K562 (cell line): ENCODE results near the gene MMUT. TPM values are rescaled to one million over a fixed set of nuclear protein-coding genes. Genes with fewer than 3 reads are reported as not detected.

Experiments used
- BRD4 ChIP-seq: fragments of 200-600 bp; sonication (generic); IDR thresholded peaks from 2 replicates; pipeline ENCODE4 v1.6.1; 2017; ENCODE audit warnings: inconsistent platforms
- ETV5 ChIP-seq: sonication (generic); formaldehyde crosslinking; IDR thresholded peaks from 2 replicates; pipeline ENCODE4 v1.4.0; 2020; ENCODE audit warnings: low read depth, mild to moderate bottlenecking, missing genetic modification reagents
- ETV6 ChIP-seq, 3 experiments: fragments of 150-350 bp in 1 of 3; sonication (generic) in 1 of 3; formaldehyde crosslinking in 1 of 3; IDR thresholded peaks; 2 replicates each; pipeline versions ENCODE4 v1.6.1 to v1.8.0; 2014 to 2022; ENCODE audit warnings: borderline replicate concordance in 2 of 3, low read depth in 2 of 3, antibody characterized with exemption in 1 of 3, low read length in 1 of 3, mild to moderate bottlenecking in 1 of 3, missing genetic modification reagents in 1 of 3
- FOS ChIP-seq: IDR thresholded peaks from 3 replicates; pipeline ENCODE4 v1.6.1; 2011; ENCODE audit not compliant: insufficient read length; ENCODE audit errors: extremely low read depth
- FOXP1 ChIP-seq: sonication (generic); formaldehyde crosslinking; IDR thresholded peaks from 2 replicates; pipeline ENCODE4 v1.8.0; 2022; ENCODE audit warnings: mild to moderate bottlenecking, missing genetic modification reagents
- GABPA ChIP-seq: fragments of 200-800 bp; sonication (Bioruptor generic); conservative IDR thresholded peaks from 2 replicates; pipeline ENCODE4 v1.6.1; 2016; ENCODE audit warnings: low read depth, missing genetic modification characterization, missing compliant biosample characterization
- HDAC2 ChIP-seq: fragments of 450-650 bp; IDR thresholded peaks from 2 replicates; pipeline ENCODE4 v1.6.1; 2016; ENCODE audit warnings: mild to moderate bottlenecking
- HMGN3 ChIP-seq: IDR thresholded peaks from 2 replicates; pipeline ENCODE4 v1.6.1; 2011; ENCODE audit warnings: borderline replicate concordance, low read depth, mild to moderate bottlenecking, mixed read lengths, low read length; ENCODE audit not compliant: insufficient read length; ENCODE audit errors: extremely low read depth
- HNRNPH1 ChIP-seq: fragments of 200-400 bp; formaldehyde crosslinking; optimal IDR thresholded peaks from 2 replicates; pipeline ENCODE3; 2017; ENCODE audit warnings: low read depth, mild to moderate bottlenecking, low read length, moderate library complexity
- MAFK ChIP-seq: IDR thresholded peaks from 2 replicates; pipeline ENCODE4 v1.6.1; 2011; ENCODE audit warnings: low read length, improper control_type of control experiment
- NFATC3 ChIP-seq: fragments of 450-650 bp; IDR thresholded peaks from 2 replicates; pipeline ENCODE4 v1.6.1; 2017; ENCODE audit warnings: mild to moderate bottlenecking
- PHB ChIP-seq: fragments of 250-450 bp; sonication (Bioruptor Pico); IDR thresholded peaks from 2 replicates; pipeline ENCODE4 v1.5.0; 2021
- PHF8 ChIP-seq: fragments of 200-600 bp; sonication (generic); IDR thresholded peaks from 2 replicates; pipeline ENCODE4 v1.6.1; 2012; ENCODE audit warnings: mixed run types, mild to moderate bottlenecking, inconsistent platforms, low read length, moderate library complexity, borderline replicate concordance
- RNF2 ChIP-seq: sonication (generic); IDR thresholded peaks from 2 replicates; pipeline ENCODE4 v1.6.1; 2016
- STAG1 ChIP-seq: sonication (generic); formaldehyde crosslinking; IDR thresholded peaks from 2 replicates; pipeline ENCODE4 v1.5.0; 2020; ENCODE audit warnings: missing genetic modification reagents, borderline replicate concordance
- ZC3H11A ChIP-seq: IDR thresholded peaks from 2 replicates; pipeline ENCODE4 v1.6.1; 2012; ENCODE audit warnings: low read depth, low read length, improper control_type of control experiment
- ZNF121 ChIP-seq: sonication (generic); formaldehyde crosslinking; conservative IDR thresholded peaks from 2 replicates; pipeline ENCODE4 v1.8.0; 2022; ENCODE audit warnings: missing genetic modification reagents
- ZNF24 ChIP-seq: fragments of 450-650 bp; IDR thresholded peaks from 2 replicates; pipeline ENCODE4 v1.6.1; 2016
- ZNF699 ChIP-seq: fragments of 250-450 bp; sonication (Bioruptor Pico); IDR thresholded peaks from 2 replicates; pipeline ENCODE4 v1.8.0; 2021; ENCODE audit warnings: mild to moderate bottlenecking, moderate library complexity; ENCODE audit not compliant: insufficient replicate concordance
- ZNF764 ChIP-seq: fragments of 250-450 bp; sonication (Bioruptor Pico); IDR thresholded peaks from 2 replicates; pipeline ENCODE4 v1.4.0; 2020; ENCODE audit warnings: low read depth, mild to moderate bottlenecking, moderate library complexity
- ZNF780A ChIP-seq: fragments of 250-450 bp; sonication (Bioruptor Pico); IDR thresholded peaks from 2 replicates; pipeline ENCODE4 v1.5.0; 2021; ENCODE audit warnings: mild to moderate bottlenecking
- ZNF79 ChIP-seq: fragments of 250-450 bp; sonication (Bioruptor Pico); IDR thresholded peaks from 2 replicates; pipeline ENCODE4 v1.4.0; 2020; ENCODE audit warnings: low read depth, mild to moderate bottlenecking, moderate library complexity
- polyA plus RNA-seq, 8 experiments: library from polyadenylated mRNA; depleted of rRNA in 4 of 8; stranded (reverse) in 5 of 8; unstranded in 3 of 8; fragments of >200 nt; fragmentation: Nextera tagmentation in 2 of 8; fragmentation: Illumina TruSeq in 1 of 8; extraction: Ambion mirVana in 2 of 8; extraction: Trizol in 1 of 8; gene quantifications; 2 replicates each; pipeline versions ENCODE4 v1.2.1 to v1.2.3, GENCODE V29; 2011 to 2014; ENCODE audit warnings: inconsistent platforms in 1 of 8, missing spikeins in 1 of 8
- total RNA-seq, 7 experiments: library from RNA; depleted of rRNA in 6 of 7; stranded (reverse); fragments of >200 nt in 6 of 7; fragmentation: Illumina TruSeq in 2 of 7; extraction: Trizol in 2 of 7; gene quantifications; 2 replicates each; pipeline versions ENCODE4 v1.2.1 to v1.2.3, GENCODE V29; 2011 to 2021; ENCODE audit warnings: low replicate concordance in 1 of 7
- TF ChIP-seq, protein P1 (sequence below): sonication (generic); IDR thresholded peaks from 2 replicates; pipeline ENCODE4 v1.6.1; 2016
- TF ChIP-seq, protein P2 (sequence below): fragments of 450-650 bp; IDR thresholded peaks from 2 replicates; pipeline ENCODE4 v1.6.1; 2016
- TF ChIP-seq, protein P3 (sequence below): fragments of 150-350 bp; IDR thresholded peaks from 2 replicates; pipeline ENCODE4 v1.6.1; 2014; ENCODE audit warnings: low read depth, mild to moderate bottlenecking, low read length, borderline replicate concordance

MMUT gene
- total and polyA plus RNA-seq, 9 of the 15 experiments (the other 6 are each of a cell fraction or from before 2014, with no cell fraction given) = 7.1 to 26.4 (median 16.0) TPM

DNA sequence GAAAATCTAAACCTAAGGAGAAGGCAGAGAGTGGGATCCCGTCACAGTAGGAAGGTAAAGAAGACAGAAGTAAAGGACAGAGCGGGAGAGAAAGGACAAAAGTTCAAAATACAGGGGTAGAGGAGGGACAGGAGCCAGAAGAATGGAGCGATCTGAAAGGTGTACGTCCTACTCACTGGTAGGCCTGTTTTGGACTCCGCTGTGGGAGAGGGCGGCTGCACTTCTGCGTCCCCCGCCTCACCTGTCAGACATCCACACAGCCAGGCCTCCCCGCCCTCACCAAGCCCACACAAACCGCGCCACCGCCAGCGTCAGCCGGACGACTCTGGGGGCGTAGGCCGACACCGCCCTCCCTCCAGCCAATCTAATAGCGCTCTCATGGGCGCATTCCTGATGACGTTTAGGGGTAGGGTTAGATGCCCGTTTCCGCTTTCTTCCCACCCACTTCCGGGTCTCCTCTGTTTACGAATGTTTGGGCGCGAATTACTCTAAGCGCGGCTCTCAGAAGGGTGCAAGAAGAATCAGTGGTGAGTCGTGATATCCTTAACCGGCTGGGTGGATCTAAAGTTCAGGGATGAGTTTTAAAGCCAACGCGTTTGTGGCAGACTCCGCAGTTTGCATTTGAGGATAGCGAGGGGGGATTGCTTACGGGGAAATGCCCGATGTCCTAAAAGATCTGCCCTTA lies at the start of gene MMUT, which contains the start of gene CENPQ (continued):
- TF ChIP-seq ZNF79 (no peak), ETV5 (CRISPR knock-in tag) (peak; percentile 74), FOXP1 (CRISPR knock-in tag) (peak; percentile 17; the same call in 1 of the 2 replicates), ZNF24 (no peak), ZNF699 (CRISPR knock-in tag) (no peak), FOS (peak; percentile 35), HDAC2 (peak; percentile 80; the same call in 1 of the 2 replicates), PHB (no peak), MAFK (peak; percentile 5; the same call in 1 of the 2 replicates), ETV6 (IDR thresholded peaks at IDR 0.05; ENCODE audit: borderline replicate concordance in 1 of 2, low read depth in 2 of 2, low read length in 1 of 2) (peak; percentile 38 to 67; a peak in 2 of 4 replicates), ETV6 (CRISPR knock-in tag; IDR thresholded peaks at IDR 0.05; ENCODE audit: borderline replicate concordance) (no peak), BRD4 (no peak), HNRNPH1 (no peak), ZC3H11A (no peak), ZNF764 (CRISPR knock-in tag) (no peak), ZNF780A (CRISPR knock-in tag) (no peak), GABPA (tag) (peak; percentile 98), ZNF121 (no peak), HMGN3 (peak; percentile 88), PHF8 (peak; percentile 93), STAG1 (no peak), RNF2 (peak; percentile 24; the same call in 1 of the 2 replicates), NFATC3 (0 out of 2 replicates have a peak, but pooled peaks have one; percentile 25)
- TF ChIP-seq, protein P1, sequence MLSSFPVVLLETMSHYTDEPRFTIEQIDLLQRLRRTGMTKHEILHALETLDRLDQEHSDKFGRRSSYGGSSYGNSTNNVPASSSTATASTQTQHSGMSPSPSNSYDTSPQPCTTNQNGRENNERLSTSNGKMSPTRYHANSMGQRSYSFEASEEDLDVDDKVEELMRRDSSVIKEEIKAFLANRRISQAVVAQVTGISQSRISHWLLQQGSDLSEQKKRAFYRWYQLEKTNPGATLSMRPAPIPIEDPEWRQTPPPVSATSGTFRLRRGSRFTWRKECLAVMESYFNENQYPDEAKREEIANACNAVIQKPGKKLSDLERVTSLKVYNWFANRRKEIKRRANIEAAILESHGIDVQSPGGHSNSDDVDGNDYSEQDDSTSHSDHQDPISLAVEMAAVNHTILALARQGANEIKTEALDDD = no peak
- TF ChIP-seq, protein P2, sequence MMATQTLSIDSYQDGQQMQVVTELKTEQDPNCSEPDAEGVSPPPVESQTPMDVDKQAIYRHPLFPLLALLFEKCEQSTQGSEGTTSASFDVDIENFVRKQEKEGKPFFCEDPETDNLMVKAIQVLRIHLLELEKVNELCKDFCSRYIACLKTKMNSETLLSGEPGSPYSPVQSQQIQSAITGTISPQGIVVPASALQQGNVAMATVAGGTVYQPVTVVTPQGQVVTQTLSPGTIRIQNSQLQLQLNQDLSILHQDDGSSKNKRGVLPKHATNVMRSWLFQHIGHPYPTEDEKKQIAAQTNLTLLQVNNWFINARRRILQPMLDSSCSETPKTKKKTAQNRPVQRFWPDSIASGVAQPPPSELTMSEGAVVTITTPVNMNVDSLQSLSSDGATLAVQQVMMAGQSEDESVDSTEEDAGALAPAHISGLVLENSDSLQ = peak; percentile 85
- TF ChIP-seq, protein P3, sequence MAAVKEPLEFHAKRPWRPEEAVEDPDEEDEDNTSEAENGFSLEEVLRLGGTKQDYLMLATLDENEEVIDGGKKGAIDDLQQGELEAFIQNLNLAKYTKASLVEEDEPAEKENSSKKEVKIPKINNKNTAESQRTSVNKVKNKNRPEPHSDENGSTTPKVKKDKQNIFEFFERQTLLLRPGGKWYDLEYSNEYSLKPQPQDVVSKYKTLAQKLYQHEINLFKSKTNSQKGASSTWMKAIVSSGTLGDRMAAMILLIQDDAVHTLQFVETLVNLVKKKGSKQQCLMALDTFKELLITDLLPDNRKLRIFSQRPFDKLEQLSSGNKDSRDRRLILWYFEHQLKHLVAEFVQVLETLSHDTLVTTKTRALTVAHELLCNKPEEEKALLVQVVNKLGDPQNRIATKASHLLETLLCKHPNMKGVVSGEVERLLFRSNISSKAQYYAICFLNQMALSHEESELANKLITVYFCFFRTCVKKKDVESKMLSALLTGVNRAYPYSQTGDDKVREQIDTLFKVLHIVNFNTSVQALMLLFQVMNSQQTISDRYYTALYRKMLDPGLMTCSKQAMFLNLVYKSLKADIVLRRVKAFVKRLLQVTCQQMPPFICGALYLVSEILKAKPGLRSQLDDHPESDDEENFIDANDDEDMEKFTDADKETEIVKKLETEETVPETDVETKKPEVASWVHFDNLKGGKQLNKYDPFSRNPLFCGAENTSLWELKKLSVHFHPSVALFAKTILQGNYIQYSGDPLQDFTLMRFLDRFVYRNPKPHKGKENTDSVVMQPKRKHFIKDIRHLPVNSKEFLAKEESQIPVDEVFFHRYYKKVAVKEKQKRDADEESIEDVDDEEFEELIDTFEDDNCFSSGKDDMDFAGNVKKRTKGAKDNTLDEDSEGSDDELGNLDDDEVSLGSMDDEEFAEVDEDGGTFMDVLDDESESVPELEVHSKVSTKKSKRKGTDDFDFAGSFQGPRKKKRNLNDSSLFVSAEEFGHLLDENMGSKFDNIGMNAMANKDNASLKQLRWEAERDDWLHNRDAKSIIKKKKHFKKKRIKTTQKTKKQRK = no peak
